Liver (tissue), 9 donors: ENCODE results near the gene COL11A2. TPM values are rescaled to one million over a fixed set of nuclear protein-coding genes. Genes with fewer than 3 reads are reported as not detected.

Experiments used
- DNase-seq: peaks from one replicate; pipeline ENCODE4 v3.0.0-alpha.2; 2017; ENCODE audit warnings: low spot score
- H3K27ac ChIP-seq, 2 donors: one replicate each; pipeline ENCODE4 v1.7.0; 2013; ENCODE audit warnings: inconsistent platforms in 2 of 2, low read length in 2 of 2, control low read depth in 1 of 2, low read depth in 1 of 2, mild to moderate bottlenecking in 1 of 2
- H3K27me3 ChIP-seq, 4 donors: one replicate each; pipeline versions ENCODE4 v1.6.1 to v1.7.0; 2013; ENCODE audit warnings: low read length in 3 of 4, inconsistent platforms in 1 of 4, mild to moderate bottlenecking in 1 of 4, moderate library complexity in 1 of 4; ENCODE audit not compliant: control insufficient read depth in 4 of 4, insufficient read depth in 4 of 4
- H3K36me3 ChIP-seq, 4 donors: one replicate each; pipeline versions ENCODE4 v1.6.1 to v1.7.0; 2013; ENCODE audit warnings: low read length in 3 of 4, mild to moderate bottlenecking in 3 of 4, low read depth in 1 of 4, moderate library complexity in 1 of 4; ENCODE audit not compliant: control insufficient read depth in 4 of 4, insufficient read depth in 3 of 4
- H3K4me1 ChIP-seq, 4 donors: one replicate each; pipeline versions ENCODE4 v1.6.1 to v1.7.0; 2013; ENCODE audit warnings: low read length in 3 of 4, mild to moderate bottlenecking in 3 of 4, moderate library complexity in 1 of 4; ENCODE audit not compliant: control insufficient read depth in 4 of 4, insufficient read depth in 4 of 4
- H3K4me3 ChIP-seq, 3 donors: one replicate each; pipeline versions ENCODE4 v1.6.1 to v1.7.0; 2013; ENCODE audit warnings: low read length in 3 of 3, control low read depth in 1 of 3, low read depth in 1 of 3, mild to moderate bottlenecking in 1 of 3
- H3K9ac ChIP-seq, 2 donors: one replicate each; pipeline ENCODE4 v1.7.0; 2013; ENCODE audit warnings: low read length in 2 of 2, mild to moderate bottlenecking in 2 of 2, moderate library complexity in 2 of 2, control low read depth in 1 of 2, low read depth in 1 of 2
- H3K9me3 ChIP-seq, 4 donors: one replicate each; pipeline versions ENCODE4 v1.6.1 to v1.7.0; 2013; ENCODE audit warnings: low read length in 3 of 4; ENCODE audit not compliant: control insufficient read depth in 4 of 4
- EGR1 ChIP-seq, 2 donors: IDR thresholded peaks; 2 replicates each; pipeline ENCODE4 v1.6.1; 2016 to 2018; ENCODE audit warnings: antibody characterized with exemption in 2 of 2, low read depth in 2 of 2
- FOXA1 ChIP-seq: IDR thresholded peaks from 2 replicates; pipeline ENCODE4 v1.6.1; 2016; ENCODE audit warnings: antibody characterized with exemption
- FOXA2 ChIP-seq: IDR thresholded peaks from 2 replicates; pipeline ENCODE4 v1.6.1; 2016; ENCODE audit warnings: antibody characterized with exemption
- GABPA ChIP-seq, 2 donors: IDR thresholded peaks in 1 of 2; conservative IDR thresholded peaks in 1 of 2; 2 replicates each; pipeline ENCODE4 v1.6.1; 2016; ENCODE audit warnings: antibody characterized with exemption in 2 of 2, mild to moderate bottlenecking in 1 of 2, moderate library complexity in 1 of 2
- HNF4A ChIP-seq, 2 donors: conservative IDR thresholded peaks; 2 replicates each; pipeline ENCODE4 v1.6.1; 2016; ENCODE audit warnings: antibody characterized with exemption in 2 of 2, mild to moderate bottlenecking in 2 of 2
- HNF4G ChIP-seq: IDR thresholded peaks from 2 replicates; pipeline ENCODE4 v1.6.1; 2016; ENCODE audit warnings: antibody characterized with exemption
- JUND ChIP-seq, 2 donors: IDR thresholded peaks; 2 replicates each; pipeline ENCODE4 v1.6.1; 2016; ENCODE audit warnings: antibody characterized with exemption in 2 of 2
- NR2F2 ChIP-seq: IDR thresholded peaks from 2 replicates; pipeline ENCODE4 v1.6.1; 2016; ENCODE audit warnings: antibody characterized with exemption
- RAD21 ChIP-seq, 2 donors: IDR thresholded peaks; 2 replicates each; pipeline ENCODE4 v1.6.1; 2016; ENCODE audit warnings: antibody characterized with exemption in 2 of 2, mild to moderate bottlenecking in 2 of 2
- RXRA ChIP-seq, 2 donors: IDR thresholded peaks; 2 replicates each; pipeline ENCODE4 v1.6.1; 2017 to 2018; ENCODE audit warnings: antibody characterized with exemption in 2 of 2, mild to moderate bottlenecking in 1 of 2
- SP1 ChIP-seq: IDR thresholded peaks from 2 replicates; pipeline ENCODE4 v1.6.1; 2018; ENCODE audit warnings: antibody characterized with exemption, mild to moderate bottlenecking
- TAF1 ChIP-seq: conservative IDR thresholded peaks from 2 replicates; pipeline ENCODE4 v1.6.1; 2016; ENCODE audit warnings: antibody characterized with exemption, mild to moderate bottlenecking
- YY1 ChIP-seq: IDR thresholded peaks from 2 replicates; pipeline ENCODE4 v1.6.1; 2016; ENCODE audit warnings: antibody characterized with exemption, mild to moderate bottlenecking
- WGBS: extraction: QIAGEN DNeasy Blood & Tissue Kit; methylation state at CpG from one replicate; pipeline ENCODE4 v1.1.7; 2013; 5-methylcytosine and 5-hydroxymethylcytosine counted together
- polyA plus RNA-seq, 2 donors: library from polyadenylated mRNA; stranded (reverse) in 1 of 2; unstranded in 1 of 2; fragments of 200-250 nt in 1 of 2; fragments of >200 nt in 1 of 2; fragmentation: Nextera tagmentation in 1 of 2; extraction: Ambion mirVana in 1 of 2; gene quantifications; one replicate each; pipeline versions ENCODE4 v1.2.1 to v1.2.3, GENCODE V29; 2013 to 2015
- total RNA-seq, 2 donors: library from RNA; depleted of rRNA; stranded (reverse); fragments of >200 nt; gene quantifications; one replicate each; pipeline ENCODE4 v1.2.3, GENCODE V29; 2014
- TF ChIP-seq, protein P1 (sequence below): IDR thresholded peaks from 2 replicates; pipeline ENCODE4 v1.6.1; 2016; ENCODE audit warnings: antibody characterized with exemption
- TF ChIP-seq, protein P2 (sequence below): fragments of 150-350 bp; IDR thresholded peaks from 2 replicates; pipeline ENCODE4 v1.5.1; 2017; ENCODE audit warnings: improper control_type of control experiment, low read depth, low read length; ENCODE audit not compliant: missing input control
- TF ChIP-seq, protein P3 (sequence below): IDR thresholded peaks from 2 replicates; pipeline ENCODE4 v1.6.1; 2016; ENCODE audit warnings: antibody characterized with exemption, mild to moderate bottlenecking
- TF ChIP-seq, protein P4 (sequence below): IDR thresholded peaks from 2 replicates; pipeline ENCODE4 v1.6.1; 2016; ENCODE audit warnings: antibody characterized with exemption
- TF ChIP-seq, protein P5 (sequence below): IDR thresholded peaks from 2 replicates; pipeline ENCODE4 v1.6.1; 2016; ENCODE audit warnings: antibody characterized with exemption
- donor health status: healthy.
- donor health status: healthy.
- donor health status: healthy.
- donor health status: healthy.
- donor health status: healthy.

Gene COL11A2
- total and polyA plus RNA-seq, 4 donors: 0.15 to 0.59 (median 0.27) TPM

DNA sequence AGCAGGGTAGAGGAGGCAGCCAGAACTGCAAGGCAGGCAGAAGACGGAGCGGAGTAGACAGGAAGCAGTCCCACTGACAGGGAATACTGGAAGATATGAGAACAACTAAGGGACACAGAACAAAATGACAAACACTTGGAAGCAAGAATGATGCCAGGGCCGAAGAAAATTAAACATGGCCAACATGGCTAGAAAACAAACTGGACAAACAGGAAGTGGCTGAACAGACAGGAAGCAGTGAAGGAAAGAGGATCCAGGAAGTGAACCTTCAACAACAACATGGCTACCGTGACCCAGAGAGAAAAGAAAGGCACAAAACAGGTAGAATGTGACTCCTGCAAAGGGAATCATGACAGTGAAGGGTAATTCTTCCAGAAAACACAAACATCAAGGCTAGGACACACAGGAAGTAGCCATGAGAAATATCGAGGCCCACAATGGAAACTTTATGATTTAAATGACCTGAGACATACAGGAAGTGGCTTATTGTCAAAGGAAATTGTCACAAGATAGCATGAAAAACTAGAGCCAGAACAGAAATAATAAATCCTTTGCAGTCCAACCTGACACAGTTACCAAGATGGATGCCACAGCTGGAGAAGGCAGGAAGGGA lies 9.1 kb downstream of the COL11A2 start:
- no peak overlapping the region for H3K4me3 ChIP-seq
- H3K9ac ChIP-seq: no peak overlapping the region
- H3K27ac ChIP-seq: peak overlapping the region in 1 of 2 donors; percentile 18

More for the DNA sequence above, 9.1 kb downstream of the COL11A2 start:
- H3K36me3 ChIP-seq: no peaks in the 10 kb centered on the region
- no peaks in the 10 kb centered on the region for H3K27me3 ChIP-seq
- no peaks in the 10 kb centered on the region for H3K9me3 ChIP-seq
- no peaks in the 10 kb centered on the region for H3K4me1 ChIP-seq
- no peak for DNase-seq
- TF ChIP-seq EGR1 (IDR thresholded peaks at IDR 0.05; ENCODE audit: low read depth in 2 of 2) (no peak), FOXA2 (no peak), GABPA (IDR thresholded peaks at IDR 0.05 in 1 of 2, conservative IDR thresholded peaks at IDR 0.05 in 1 of 2) (peak; percentile 44 to 62), RAD21 (IDR thresholded peaks at IDR 0.05) (no peak), SP1 (no peak), JUND (IDR thresholded peaks at IDR 0.05) (no peak), NR2F2 (peak; percentile 35), HNF4A (conservative IDR thresholded peaks at IDR 0.05) (no peak), FOXA1 (no peak), TAF1 (no peak), RXRA (IDR thresholded peaks at IDR 0.05) (no peak), HNF4G (no peak), YY1 (peak; percentile 59)
- TF ChIP-seq, protein P1, sequence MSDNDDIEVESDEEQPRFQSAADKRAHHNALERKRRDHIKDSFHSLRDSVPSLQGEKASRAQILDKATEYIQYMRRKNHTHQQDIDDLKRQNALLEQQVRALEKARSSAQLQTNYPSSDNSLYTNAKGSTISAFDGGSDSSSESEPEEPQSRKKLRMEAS: no peak
- TF ChIP-seq, protein P2, sequence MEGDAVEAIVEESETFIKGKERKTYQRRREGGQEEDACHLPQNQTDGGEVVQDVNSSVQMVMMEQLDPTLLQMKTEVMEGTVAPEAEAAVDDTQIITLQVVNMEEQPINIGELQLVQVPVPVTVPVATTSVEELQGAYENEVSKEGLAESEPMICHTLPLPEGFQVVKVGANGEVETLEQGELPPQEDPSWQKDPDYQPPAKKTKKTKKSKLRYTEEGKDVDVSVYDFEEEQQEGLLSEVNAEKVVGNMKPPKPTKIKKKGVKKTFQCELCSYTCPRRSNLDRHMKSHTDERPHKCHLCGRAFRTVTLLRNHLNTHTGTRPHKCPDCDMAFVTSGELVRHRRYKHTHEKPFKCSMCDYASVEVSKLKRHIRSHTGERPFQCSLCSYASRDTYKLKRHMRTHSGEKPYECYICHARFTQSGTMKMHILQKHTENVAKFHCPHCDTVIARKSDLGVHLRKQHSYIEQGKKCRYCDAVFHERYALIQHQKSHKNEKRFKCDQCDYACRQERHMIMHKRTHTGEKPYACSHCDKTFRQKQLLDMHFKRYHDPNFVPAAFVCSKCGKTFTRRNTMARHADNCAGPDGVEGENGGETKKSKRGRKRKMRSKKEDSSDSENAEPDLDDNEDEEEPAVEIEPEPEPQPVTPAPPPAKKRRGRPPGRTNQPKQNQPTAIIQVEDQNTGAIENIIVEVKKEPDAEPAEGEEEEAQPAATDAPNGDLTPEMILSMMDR: no peak
- TF ChIP-seq, protein P3, sequence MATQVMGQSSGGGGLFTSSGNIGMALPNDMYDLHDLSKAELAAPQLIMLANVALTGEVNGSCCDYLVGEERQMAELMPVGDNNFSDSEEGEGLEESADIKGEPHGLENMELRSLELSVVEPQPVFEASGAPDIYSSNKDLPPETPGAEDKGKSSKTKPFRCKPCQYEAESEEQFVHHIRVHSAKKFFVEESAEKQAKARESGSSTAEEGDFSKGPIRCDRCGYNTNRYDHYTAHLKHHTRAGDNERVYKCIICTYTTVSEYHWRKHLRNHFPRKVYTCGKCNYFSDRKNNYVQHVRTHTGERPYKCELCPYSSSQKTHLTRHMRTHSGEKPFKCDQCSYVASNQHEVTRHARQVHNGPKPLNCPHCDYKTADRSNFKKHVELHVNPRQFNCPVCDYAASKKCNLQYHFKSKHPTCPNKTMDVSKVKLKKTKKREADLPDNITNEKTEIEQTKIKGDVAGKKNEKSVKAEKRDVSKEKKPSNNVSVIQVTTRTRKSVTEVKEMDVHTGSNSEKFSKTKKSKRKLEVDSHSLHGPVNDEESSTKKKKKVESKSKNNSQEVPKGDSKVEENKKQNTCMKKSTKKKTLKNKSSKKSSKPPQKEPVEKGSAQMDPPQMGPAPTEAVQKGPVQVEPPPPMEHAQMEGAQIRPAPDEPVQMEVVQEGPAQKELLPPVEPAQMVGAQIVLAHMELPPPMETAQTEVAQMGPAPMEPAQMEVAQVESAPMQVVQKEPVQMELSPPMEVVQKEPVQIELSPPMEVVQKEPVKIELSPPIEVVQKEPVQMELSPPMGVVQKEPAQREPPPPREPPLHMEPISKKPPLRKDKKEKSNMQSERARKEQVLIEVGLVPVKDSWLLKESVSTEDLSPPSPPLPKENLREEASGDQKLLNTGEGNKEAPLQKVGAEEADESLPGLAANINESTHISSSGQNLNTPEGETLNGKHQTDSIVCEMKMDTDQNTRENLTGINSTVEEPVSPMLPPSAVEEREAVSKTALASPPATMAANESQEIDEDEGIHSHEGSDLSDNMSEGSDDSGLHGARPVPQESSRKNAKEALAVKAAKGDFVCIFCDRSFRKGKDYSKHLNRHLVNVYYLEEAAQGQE: no peak
- TF ChIP-seq, protein P4, sequence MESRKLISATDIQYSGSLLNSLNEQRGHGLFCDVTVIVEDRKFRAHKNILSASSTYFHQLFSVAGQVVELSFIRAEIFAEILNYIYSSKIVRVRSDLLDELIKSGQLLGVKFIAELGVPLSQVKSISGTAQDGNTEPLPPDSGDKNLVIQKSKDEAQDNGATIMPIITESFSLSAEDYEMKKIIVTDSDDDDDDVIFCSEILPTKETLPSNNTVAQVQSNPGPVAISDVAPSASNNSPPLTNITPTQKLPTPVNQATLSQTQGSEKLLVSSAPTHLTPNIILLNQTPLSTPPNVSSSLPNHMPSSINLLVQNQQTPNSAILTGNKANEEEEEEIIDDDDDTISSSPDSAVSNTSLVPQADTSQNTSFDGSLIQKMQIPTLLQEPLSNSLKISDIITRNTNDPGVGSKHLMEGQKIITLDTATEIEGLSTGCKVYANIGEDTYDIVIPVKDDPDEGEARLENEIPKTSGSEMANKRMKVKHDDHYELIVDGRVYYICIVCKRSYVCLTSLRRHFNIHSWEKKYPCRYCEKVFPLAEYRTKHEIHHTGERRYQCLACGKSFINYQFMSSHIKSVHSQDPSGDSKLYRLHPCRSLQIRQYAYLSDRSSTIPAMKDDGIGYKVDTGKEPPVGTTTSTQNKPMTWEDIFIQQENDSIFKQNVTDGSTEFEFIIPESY: no peak
- TF ChIP-seq, protein P5, sequence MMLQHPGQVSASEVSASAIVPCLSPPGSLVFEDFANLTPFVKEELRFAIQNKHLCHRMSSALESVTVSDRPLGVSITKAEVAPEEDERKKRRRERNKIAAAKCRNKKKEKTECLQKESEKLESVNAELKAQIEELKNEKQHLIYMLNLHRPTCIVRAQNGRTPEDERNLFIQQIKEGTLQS: no peak
- WGBS: 70% methylated on average over 5 of the region's 5 CpGs
